Embryonic facial prominence (tissue), 1 donor: ENCODE measurements around the gene AP5Z1.
"Not testable (repeated sequence)": the region's sequence is repeated elsewhere in the genome, so short reads cannot be mapped to it uniquely, and the experiment has no call there.

Experiments used
- DNase-seq: peaks from one replicate; pipeline ENCODE4 v3.0.0-alpha.2; 2016; ENCODE audit errors: extremely low spot score

AP5Z1 gene

GRCh38 chr7:4787947-4788626, 12.7 kb downstream of the AP5Z1 start:
- DNase-seq: no peak

- no peak for DNase-seq
Measured at GRCh38 chr7:4788627-4789189, 13.3 kb downstream of the AP5Z1 start.

- DNase-seq: no peak
Measured at GRCh38 chr7:4789194-4790077, 14.0 kb downstream of the AP5Z1 start.

- no peak for DNase-seq
Measured at GRCh38 chr7:4790078-4790465, 14.6 kb downstream of the AP5Z1 start.

- no peak for DNase-seq
Measured at GRCh38 chr7:4790516-4790991, 15.1 kb downstream of the AP5Z1 start.

GRCh38 chr7:4791101-4791737, 15.8 kb downstream of the AP5Z1 start:
- no peak for DNase-seq

- DNase-seq: peak; percentile 55
Measured at GRCh38 chr7:4791738-4792536, 16.5 kb downstream of the AP5Z1 start.

- no peak for DNase-seq
Measured at GRCh38 chr7:4792537-4793126, 17.2 kb downstream of the AP5Z1 start.

- not testable (repeated sequence) for DNase-seq
Measured at GRCh38 chr7:4793385-4793993, 18.1 kb downstream of the AP5Z1 start.

- not testable (repeated sequence) for DNase-seq
Measured at GRCh38 chr7:4794171-4794570, 18.7 kb downstream of the AP5Z1 start.

GRCh38 chr7:4794591-4795350, 19.3 kb downstream of the AP5Z1 start:
- no peak for DNase-seq

GRCh38 chr7:4796453-4796852, 21.0 kb downstream of the AP5Z1 start:
- DNase-seq: no peak

- DNase-seq: no peak
Measured at GRCh38 chr7:4797858-4798705, 22.7 kb downstream of the AP5Z1 start.

- no peak for DNase-seq
Measured at GRCh38 chr7:4798706-4799235, 23.3 kb downstream of the AP5Z1 start.

- no peak for DNase-seq
Measured at GRCh38 chr7:4799508-4800268, 24.3 kb downstream of the AP5Z1 start.

GRCh38 chr7:4800487-4800886, 25.1 kb downstream of the AP5Z1 start:
- no peak for DNase-seq

- DNase-seq: no peak
Measured at GRCh38 chr7:4800926-4801838, 25.8 kb downstream of the AP5Z1 start.
